Measurements from ENCODE around the gene NFATC1.
"Not testable (repeated sequence)": the region's sequence is repeated elsewhere in the genome, so short reads cannot be mapped to it uniquely, and the experiment has no call there.

NFATC1 gene

DNA sequence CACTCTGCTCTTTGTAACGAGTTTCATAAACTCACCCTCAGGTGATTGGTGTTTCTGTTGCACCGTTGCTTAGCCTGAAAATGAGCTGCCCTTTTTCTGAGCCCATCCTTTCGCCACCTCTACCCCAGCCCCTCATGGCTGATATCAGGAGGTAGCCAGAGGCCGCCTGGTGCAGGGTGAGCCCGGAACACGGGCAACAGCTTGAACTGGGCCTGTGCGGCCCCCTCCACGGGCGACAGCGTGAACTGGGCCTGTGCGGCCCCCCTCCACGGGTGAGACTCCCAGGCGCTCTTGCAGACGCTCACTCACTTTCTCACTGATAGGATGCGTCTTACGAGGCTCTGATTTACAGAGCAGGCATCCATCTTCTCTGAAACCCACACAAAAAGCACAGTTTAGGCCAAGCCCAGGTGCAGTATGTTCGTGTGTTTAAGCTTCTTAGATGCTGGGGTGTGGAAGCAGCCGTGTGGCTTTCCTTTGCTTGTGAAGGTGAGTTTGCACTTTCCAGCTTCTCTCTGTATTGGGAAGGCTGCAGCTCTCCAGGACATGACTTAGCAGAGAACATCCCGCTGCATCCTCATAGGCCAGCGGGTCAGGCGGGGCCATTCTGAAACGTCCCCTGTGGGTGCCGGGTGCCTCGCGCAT is 83.5 kb downstream of the NFATC1 start:
- DNase-seq, result no peak

DNA sequence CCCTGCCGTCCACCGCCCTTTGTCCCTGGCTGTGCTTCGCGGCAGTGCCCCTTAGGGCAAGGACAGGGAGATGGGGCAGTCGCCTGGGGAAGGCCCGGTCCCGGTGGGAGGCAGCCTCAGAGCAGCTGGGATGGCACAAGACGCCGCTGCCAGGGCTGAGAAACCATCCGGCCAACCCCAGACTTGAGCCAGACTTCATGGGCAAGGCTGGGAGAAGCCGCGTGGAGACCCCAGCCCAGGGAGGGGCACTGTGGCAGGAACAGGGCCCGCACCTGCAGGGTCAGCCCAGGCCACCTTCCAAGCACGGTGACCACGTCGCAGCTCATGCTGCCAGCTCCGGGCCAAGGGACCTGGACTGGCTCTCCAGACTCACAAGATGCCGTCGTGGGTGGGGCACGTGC is 84.0 kb downstream of the NFATC1 start:
- DNase-seq, result no peak

DNA sequence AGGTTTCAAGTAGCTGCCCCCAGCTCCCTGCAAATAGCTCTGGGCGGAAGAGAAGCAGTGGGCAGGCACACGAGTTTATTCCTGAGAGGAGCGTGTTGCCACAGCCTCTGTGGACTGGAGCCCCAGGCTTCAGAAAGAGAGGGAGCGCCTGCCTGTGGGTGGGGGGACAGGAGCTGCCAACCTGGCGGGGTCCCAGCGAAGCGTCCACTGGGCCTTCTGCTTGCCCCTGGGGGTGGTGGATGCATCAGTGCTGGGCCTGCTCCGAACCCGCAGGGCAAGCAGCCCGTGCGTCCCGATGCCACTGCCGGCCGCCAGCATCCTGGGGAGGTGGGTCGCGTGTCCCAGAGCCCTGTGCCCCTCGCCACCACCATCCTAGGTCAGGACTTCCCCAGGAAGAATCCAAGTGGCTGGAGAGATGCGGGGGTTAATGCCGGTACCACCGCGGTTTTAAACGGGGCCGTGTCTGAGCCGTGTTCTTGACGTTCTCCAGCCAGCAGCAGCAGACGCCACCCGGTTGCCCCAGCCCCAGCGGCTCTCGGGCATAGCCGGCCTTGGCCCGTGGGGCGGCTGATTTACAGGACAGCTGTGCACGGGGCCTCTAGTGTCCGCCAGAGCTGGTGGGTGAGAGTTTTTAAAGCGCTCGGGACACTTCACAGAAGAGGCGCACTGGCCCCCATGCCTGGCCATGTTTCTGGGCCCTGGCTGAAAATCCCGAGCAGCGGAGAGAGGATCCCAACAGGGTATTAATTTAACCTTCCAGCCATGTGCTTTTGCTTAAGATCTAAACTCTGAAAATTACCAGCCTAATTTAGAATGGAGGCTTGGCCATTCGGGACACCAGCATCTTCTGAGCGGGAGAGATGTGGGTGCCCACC is 84.7 kb downstream of the NFATC1 start:
- no peak for DNase-seq

DNA sequence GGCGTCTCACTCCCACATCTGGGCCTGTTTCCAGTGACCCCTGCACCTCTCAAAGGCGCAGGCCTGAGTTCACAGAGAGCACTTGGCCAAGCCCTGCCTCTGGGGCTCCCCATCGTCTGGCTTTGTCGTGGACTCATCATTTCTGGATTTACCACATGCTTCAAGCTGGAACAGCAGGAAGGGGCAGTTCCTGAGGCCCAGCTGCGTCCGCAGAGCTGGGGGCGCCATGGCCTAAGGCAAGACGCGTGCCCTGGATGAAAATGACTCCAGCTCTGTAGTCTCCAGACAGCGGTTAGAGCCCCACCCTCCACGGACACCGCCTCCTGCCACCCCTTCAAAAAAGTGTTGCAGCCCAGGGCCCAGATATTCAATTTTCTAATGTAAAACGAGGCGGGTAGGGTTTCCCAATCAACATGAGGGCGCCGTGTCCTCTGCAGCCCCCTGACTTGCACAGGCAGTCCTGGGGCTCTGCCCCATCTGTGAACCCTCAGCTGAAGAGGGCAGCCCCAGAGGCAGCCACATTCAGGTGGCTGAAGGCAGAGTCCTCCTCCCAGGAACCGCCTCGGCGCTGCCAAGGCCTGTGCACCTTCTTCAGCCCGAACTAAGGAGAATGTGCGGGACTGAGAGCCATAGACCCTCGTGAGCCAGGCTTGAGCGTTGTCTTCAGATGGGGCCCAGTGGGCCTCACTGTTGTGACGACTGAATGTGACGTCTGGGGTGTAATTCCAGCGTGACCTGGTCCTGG is 85.5 kb downstream of the NFATC1 start:
- DNase-seq, result no peak

DNA sequence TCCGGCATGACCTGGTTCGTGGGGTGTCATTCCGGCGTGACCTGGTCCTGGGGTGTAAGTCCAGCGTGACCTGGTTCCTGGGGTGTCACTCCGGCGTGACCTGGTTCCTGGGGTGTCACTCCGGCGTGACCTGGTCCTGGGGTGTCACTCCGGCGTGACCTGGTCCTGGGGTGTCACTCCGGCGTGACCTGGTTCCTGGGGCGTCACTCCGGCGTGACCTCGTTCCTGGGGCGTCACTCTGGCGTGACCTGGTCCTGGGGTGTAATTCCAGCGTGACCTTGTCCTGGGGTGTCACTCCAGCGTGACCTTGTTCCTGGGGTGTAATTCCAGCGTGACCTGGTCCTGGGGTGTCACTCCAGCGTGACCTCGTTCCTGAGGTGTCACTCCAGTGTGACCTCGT is 87.7 kb downstream of the NFATC1 start:
- DNase-seq, result not testable (repeated sequence)

DNA sequence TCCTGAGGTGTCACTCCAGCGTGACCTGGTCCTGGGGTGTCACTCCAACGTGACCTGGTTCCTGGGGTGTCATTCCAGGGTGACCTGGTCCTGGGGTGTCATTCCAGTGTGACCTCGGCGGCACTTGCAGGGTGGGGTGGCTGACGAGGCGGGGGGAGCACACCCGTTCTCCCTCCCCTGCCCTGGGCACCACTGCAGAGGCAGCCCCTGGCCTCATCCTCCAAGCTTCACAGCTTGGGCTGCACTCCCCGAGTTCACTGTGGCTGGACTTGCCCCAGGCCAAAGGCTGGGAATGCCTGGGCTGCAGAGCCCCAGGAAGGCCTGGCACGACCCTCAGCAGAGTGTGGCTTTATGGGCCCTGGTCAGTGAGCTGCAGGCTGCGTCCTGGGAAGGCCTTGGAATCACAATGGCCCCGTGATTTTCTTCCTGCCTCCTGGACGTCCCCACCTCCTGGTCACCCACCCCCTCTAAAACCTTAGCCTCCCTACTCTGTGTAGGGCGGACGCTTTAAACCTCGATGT is 88.3 kb downstream of the NFATC1 start:
- no peak for DNase-seq

DNA sequence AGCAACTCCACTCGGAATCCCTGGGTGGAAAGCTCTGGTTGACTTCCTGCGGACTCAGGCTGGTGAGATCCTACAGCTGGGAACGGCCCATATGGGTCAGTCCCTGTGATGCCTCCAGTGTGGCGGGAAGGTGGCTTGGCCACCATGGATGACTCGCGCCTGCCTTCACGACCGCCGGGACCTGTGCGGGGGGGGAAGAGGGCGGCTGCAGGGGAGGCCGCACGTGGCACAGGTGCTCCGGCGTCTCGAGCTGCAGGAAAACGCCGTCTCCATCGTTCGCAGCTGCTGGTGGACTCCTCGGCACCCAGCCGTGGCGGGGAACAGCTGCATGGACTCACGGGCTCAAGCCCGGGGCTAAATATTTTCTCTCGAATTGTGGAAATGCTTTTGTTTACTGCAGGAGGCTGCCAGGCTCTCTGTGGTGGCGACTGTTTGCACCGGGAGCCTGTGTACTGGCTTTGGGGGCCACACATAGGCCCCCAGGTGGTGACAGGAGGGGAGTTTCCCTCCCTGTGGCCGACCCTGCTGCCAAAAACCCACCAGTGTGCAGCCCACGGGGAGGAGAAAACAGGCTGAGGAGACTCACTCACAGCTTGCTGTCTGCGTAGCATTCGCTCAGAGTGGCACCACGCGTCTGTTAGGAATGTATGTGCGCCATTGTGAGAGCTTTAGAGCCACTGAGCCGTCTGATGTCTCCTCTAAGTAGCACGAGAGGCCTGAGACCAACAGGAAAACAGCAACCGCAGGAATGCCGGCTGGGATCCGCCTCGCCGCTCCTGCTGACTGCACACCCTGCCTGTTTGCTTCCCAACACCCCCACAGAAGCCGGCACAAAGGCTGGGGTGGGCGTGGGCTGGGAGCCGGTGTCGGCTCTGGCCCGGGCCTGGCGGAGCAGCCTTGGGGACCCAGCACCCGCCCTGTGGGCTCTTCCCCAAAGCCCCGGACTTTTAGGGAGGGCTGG is 89.2 kb downstream of the NFATC1 start:
- no peak for DNase-seq

DNA sequence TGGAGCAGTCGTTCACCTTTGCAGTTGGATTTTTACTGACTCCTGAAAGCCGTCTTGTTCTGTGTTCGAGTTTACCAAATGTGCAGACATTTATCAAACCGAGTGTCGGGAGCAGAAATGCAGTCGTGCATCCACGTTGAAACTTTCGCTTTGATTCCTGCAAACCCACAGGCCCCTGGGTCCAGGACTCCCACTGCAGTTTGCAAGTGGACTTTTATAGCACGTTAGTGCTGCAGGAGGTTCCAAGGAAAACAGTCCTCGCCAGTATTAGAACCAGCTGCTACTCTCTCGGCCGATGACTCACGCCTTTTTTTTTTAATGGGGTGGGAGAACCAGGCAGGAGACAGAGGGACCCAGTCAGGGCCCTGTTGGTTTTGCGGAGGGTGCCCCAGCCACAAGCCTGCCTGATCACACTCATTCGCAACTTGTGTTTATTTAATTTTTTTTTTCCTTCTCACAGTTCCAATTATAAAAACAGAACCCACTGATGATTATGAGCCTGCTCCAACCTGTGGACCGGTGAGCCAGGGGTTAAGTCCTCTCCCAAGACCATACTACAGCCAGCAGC is 90.1 kb downstream of the NFATC1 start:
- no peak for DNase-seq

DNA sequence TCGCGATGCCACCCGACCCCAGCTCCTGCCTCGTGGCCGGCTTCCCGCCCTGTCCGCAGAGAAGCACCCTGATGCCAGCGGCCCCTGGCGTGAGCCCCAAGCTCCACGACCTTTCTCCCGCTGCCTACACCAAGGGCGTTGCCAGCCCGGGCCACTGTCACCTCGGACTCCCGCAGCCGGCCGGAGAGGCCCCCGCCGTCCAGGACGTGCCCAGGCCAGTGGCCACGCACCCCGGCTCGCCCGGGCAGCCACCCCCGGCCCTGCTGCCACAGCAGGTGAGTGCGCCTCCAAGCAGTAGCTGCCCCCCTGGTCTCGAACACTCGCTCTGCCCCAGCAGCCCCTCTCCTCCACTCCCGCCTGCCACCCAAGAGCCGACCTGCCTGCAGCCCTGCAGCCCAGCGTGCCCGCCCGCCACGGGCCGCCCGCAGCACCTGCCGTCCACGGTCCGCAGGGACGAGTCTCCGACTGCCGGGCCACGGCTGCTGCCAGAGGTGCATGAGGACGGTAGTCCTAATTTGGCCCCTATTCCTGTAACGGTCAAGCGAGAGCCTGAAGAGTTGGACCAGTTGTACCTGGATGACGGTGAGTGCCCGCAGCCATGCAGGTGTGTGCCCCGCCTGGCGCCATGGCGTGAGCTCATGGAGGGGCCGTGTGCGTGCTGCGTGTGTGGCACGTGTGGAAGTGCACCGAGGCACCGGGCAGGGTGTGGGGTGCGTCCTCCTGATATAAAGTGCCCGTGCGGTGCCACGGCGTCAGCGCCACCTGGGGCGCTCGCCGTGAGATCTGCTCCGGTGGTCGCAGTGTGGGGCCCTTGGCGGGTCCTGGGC is 90.8 kb downstream of the NFATC1 start:
- DNase-seq, result no peak

DNA sequence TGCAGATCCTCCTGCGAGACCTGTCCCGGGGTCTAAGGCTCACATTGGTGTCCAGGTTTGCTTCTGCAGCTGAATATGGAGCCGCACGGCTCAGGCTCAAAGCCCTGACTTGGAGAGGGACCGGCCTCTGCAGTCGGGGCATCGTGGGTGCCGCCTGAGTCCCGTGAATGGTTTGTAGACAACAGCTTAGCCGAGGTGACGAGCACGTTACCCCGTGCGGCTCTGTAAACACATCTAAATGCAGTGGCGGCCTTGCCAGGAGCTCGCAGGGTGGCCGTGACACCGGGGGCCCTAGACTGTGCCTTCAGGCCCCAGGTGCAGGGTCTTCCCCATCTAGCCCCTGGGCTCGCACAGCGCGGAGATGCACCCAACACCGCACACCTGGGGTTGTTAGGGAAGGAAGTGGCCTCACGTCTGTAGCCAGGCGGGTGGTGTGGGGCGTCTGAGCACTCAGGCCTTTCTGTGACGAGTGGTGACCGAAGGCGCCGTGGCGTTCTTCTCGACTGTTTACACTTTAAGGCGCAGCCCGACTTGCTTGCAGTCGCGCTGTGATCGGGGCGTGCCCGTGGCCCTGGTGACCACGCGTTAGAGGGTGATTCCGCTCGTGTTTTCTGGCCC is 91.6 kb downstream of the NFATC1 start:
- DNase-seq, result no peak

DNA sequence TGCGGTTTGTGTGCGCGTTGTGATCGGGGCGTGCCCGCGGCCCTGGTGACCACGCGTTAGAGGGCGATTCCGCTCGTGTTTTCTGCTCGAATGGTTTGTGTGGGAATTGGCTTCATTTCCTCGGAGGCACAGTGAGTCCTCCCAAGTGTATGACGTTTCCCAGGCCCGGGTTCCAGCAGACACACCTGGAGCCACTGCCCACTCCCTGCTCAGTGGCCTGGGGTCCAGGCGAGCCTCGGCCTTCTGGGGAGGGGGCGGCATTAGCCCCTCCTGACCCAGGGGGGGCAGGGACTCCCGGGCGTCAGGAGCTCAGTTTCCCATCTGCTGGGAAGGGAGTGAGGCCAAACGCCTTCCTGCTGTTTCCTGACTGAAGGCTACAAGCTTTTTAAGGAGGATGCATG is 92.1 kb downstream of the NFATC1 start:
- DNase-seq, result no peak

DNA sequence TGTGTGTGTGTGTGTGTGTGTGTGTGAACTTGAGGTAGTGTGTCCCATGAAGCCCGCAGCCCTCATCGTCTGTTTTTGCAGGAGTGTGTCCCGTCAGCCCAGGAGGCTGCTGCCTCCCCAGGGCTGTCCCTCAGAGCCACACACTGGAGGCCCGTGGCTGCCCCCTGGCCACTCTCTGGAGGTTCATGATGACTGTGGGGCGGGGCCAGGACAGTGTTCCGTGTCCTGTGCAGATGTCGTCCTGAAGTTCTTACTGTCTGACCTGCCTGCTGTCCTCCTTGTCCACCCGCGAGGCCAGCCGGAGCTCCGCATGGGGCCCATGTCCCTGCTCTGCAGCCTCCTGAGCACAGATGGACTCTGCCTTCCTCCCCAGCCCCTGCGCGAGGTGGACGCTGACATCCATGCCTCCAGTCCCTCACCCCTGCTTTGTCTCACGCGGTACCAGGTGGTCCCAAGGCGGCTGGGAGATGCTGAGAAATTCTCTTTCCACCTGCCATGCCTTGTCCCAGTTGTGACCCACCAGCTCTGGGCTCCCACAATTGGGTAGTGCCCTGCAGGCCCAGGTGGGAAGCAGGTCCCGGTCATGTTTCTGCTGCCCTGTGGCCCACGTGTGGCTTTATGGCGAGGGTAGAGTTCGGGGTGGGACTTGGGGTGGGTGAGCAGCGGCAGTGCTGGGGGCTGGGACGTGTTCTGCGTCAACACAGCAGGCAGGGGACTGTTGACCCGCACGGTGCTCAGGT is 92.8 kb downstream of the NFATC1 start:
- DNase-seq, result no peak

DNA sequence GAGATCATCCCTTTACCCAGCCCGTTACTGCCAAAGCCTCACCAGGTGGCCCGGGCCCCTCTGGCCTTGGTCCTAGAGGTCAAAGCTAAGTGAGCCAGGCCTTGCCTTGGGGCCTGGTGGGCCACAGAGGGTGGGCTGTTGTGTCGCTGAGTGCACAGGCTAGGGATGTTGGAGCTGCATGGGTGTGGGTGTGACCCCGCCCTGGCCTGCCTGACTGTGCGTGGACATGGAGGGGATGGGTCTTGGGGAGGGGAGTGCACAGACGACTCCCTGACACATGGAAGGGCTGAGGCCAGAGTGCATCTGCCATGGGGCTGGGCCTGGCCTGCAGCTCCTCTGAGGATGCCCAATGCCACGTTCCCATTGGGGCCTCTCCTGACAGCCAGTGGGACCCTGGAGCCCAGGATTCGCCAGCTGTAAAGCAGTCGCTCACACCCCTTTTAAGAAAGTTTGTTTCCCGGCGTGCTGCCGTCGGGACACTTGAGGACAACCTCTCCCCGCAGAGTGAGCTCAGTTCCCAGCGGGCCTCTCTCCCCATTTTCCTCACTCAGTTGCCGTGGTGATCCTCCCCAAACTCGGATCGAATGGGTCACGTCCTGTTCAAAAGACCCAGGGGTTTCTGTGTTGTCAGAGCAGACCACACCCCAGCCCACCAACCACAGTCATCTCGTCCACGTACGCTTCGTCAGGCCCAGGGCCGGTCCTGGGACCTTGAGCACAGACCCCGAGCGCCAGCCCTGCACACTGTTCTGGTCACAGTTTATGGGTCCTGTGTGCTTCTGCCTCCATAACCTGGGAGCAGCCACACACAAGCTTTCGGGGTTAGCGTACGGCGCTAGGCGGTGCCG is 93.5 kb downstream of the NFATC1 start:
- DNase-seq, result no peak

DNA sequence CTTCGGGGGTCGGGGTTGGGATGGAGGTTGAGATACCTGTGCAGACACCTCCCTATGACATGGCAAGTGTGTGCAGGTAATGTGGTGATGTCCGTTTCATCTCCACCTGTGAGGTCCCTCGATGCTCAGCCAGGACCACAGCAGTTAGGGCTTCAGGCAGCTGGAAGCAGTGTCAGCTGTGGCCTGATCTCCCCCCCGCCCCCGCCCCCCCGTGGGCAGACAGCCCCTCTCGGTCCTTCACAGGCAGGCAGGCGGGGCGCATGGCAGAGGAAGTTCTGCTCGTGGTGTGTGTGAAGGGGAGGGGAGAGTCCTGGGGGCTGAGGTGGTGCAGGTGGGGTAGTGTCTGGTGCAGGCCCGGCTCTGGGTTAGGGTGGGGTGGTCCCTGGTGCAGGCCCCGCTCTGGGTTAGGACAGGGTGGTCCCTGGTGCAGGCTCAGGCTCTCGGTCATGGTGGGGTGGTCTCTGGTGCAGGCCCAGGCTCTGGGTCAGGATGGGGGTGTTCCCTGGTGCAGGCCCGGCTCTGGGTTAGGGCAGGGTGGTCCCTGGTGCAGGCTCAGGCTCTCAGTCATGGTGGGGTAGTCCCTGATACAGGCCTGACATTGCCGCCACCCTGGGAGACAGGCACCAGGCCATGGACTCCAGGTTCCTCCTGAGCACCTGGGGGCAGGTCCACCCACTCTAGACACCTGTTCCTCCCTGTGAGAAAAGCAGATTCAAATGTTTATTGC is 94.3 kb downstream of the NFATC1 start:
- no peak for DNase-seq

DNA sequence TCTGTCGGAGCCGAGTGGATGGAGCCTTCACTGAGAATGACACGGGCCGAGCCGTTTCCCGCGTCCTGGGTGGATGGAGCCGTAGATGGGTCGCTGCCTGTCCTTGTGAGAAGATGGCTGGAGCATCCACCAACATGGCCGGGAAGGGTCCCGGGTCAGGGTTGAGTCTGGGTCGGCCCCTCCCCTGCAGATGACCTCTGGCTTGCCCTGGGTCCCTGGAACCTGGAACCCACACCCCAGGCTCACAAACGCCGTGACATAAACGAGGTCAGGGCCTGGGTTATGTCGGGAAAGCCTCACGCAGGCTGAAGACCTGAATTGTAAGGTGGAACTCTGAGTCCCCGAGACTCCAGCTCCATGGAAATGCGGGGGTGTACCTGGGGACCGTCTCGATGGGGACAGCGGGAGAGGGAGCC is 94.9 kb downstream of the NFATC1 start:
- DNase-seq, result no peak

DNA sequence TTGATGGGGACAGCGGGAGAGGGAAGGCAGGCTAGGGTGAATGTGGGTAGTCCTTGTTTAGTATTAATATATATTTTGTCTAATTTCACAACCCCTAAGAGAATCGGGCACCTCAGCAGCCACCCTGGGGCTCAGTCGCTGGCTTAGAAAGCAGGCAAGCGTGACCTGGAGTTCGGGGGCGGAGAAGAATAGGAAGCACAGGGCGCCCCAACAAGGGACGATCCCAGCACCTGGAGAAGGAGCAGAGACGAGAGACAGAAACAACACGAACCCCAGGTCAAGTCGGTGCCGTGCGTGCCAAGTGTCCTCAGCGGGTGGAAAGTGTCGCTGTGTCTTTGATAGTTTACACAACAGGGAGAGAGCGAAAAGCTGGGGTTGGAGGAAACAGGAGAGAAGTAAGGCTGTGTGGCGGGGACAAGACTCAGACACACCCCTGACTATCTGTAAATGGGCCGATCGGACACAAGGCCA is 95.4 kb downstream of the NFATC1 start:
- DNase-seq, result no peak

DNA sequence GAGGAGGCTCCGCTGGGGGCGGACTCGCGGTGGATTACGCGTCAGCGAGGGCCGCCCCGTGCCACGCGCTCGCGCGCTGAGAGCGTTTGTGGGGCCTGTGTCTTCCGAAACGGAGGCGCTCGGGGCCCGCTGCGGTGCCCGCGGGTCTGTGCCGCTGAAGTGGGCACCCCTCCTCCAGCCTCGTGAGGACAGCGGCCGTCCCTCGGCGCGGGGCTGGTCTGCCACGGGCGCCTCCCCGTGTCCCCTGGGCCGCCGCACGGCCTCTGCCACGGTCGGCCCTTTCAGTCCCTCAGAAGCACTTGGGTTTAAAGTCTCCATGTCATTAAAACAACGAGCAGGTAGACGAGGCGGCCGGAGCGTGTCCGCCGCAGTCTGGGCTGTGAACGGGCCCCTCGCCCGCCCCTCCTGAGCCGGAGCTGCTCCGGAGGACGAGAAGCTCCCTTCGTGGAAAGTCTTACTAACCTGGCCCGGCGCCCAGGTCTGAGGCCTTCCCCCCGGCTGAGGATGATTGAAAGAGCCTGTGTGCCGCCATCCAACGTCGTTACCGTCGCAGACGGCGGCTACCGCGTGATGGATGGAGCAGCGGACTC is 97.6 kb downstream of the NFATC1 start:
- DNase-seq, result no peak

DNA sequence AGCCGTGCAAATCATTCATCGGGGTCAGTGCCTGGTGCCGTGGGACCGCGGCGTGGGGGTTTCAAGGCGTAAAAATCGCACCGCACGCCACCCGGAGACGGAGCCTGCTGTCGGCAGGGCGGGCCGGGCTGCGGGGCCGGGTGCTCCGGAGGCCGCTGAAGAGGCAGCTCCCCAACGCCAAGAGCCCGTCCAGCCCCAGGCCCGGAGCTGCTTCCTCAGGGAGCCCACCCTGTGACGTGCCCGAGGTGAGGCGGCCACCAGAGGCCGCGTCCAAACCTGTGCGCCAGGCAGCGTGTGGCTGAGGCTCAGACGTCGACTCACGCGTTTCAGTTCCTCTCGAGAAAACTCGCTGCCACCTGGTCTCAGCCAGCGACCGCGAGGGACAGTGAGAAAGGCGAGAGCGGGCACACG is 98.1 kb downstream of the NFATC1 start:
- DNase-seq, result no peak

All from stimulated activated CD4-positive, alpha-beta T cell treated with anti-CD3 and anti-CD28 coated beads, Interleukin-4, amount 100 ng/mL, for 24 hours (primary cell).